ENCODE measurements around the gene APOL3.
"Not testable (repeated sequence)": the region's sequence is repeated elsewhere in the genome, so short reads cannot be mapped to it uniquely, and the experiment has no call there.

Gene APOL3

GRCh38 chr22:36100134-36100824, 60.3 kb downstream of the APOL3 start:
- Histone ChIP-seq H3K9ac (ENCODE audit: insufficient read length) (no peak overlapping the region), H3K4me3 (no peak overlapping the region), H3K9me3 (ENCODE audit: low read depth, low read length) (no peaks in the 10 kb centered on the region), H3K27ac (no peak overlapping the region), H3K36me3 (ENCODE audit: insufficient read depth, low read length) (no peaks in the 10 kb centered on the region)
- DNase-seq (ENCODE audit: low read depth, low spot score): no peak
- no peak for TF ChIP-seq POLR2AphosphoS5 (IDR thresholded peaks at IDR 0.05; ENCODE audit: borderline replicate concordance, low read depth, low read length)
- no peak for TF ChIP-seq EZH2 (IDR thresholded peaks at IDR 0.05)
- TF ChIP-seq FOXP2 (optimal IDR thresholded peaks at IDR 0.05; ENCODE audit: control extremely low read depth, extremely low read length, insufficient read depth): no peak

DNA sequence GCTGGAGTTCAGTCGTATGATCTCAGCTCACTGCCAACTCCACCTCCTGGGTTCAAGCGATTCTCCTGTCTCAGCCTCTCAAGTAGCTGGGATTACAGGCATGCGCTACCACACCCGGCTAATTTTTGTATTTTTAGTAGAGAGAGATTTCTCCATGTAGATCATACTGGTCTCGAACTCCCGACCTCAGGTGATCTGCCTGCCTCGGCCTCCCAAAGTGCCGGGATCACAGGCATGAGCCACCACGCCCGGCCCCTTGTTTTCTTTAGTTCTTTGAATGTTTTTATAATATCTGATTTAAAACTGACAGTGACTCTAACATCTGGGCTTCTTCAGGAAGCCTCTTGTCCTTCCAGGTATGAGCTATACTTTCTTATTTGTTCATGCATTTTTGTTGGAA, 61.0 kb downstream of the APOL3 start:
- not testable (repeated sequence) for H3K4me3 ChIP-seq; H3K36me3 ChIP-seq (ENCODE audit: insufficient read depth, low read length); DNase-seq (ENCODE audit: low read depth, low spot score); H3K27ac ChIP-seq; H3K9ac ChIP-seq (ENCODE audit: insufficient read length); H3K9me3 ChIP-seq (ENCODE audit: low read depth, low read length)

- no peaks in the 10 kb centered on the region for H3K9me3 ChIP-seq (ENCODE audit: low read depth, low read length)
- TF ChIP-seq FOXP2 (optimal IDR thresholded peaks at IDR 0.05; ENCODE audit: control extremely low read depth, extremely low read length, insufficient read depth) (no peak), POLR2AphosphoS5 (IDR thresholded peaks at IDR 0.05; ENCODE audit: borderline replicate concordance, low read depth, low read length) (no peak), EZH2 (IDR thresholded peaks at IDR 0.05) (no peak)
- no peak overlapping the region for H3K4me3 ChIP-seq
- no peaks in the 10 kb centered on the region for H3K36me3 ChIP-seq (ENCODE audit: insufficient read depth, low read length)
- H3K27ac ChIP-seq: no peak overlapping the region
- no peak for DNase-seq (ENCODE audit: low read depth, low spot score)
- H3K9ac ChIP-seq (ENCODE audit: insufficient read length): no peak overlapping the region
Measured at GRCh38 chr22:36097880-36098279, 62.7 kb downstream of the APOL3 start.

- H3K9ac ChIP-seq (ENCODE audit: insufficient read length); H3K36me3 ChIP-seq (ENCODE audit: insufficient read depth, low read length); H3K9me3 ChIP-seq (ENCODE audit: low read depth, low read length); H3K27ac ChIP-seq; H3K4me3 ChIP-seq; DNase-seq (ENCODE audit: low read depth, low spot score): not testable (repeated sequence)
Measured at GRCh38 chr22:36090772-36091171, 69.8 kb downstream of the APOL3 start.
